Gastrocnemius medialis (tissue), 4 donors: ENCODE data around the gene RBL2.

ENCODE experiments used
- CTCF ChIP-seq, 5 experiments: fragments of 450-650 bp in 3 of 5; fragments of 200-600 bp in 2 of 5; sonication (generic) in 2 of 5; IDR thresholded peaks in 4 of 5; conservative IDR thresholded peaks in 1 of 5; 1 replicate in 4 of 5; 2 replicates in 1 of 5; pipeline ENCODE4 v1.5.1; 2016 to 2019; ENCODE audit warnings: antibody characterized with exemption in 5 of 5, mild to moderate bottlenecking in 3 of 5, moderate library complexity in 3 of 5
- POLR2A ChIP-seq, 2 donors: fragments of 450-650 bp; IDR thresholded peaks; one replicate each; pipeline ENCODE4 v1.6.1; 2017; ENCODE audit warnings: antibody characterized with exemption in 2 of 2, mild to moderate bottlenecking in 2 of 2, moderate library complexity in 2 of 2

- TF ChIP-seq POLR2A (IDR thresholded peaks at IDR 0.05) (no peak), CTCF (IDR thresholded peaks at IDR 0.05 in 4 of 5, conservative IDR thresholded peaks at IDR 0.05 in 1 of 5) (no peak)
Observed at GRCh38 chr16:53489755-53490154, 55.5 kb downstream of the RBL2 start.
